HG03064 (cell line): ENCODE results near the gene SRSF12.

Source experiments
- ATAC-seq: cut with Tn5 transposase; IDR thresholded peaks from one replicate; pipeline ENCODE4 v1.9.1; 2021; ENCODE audit warnings: low read depth; ENCODE audit not compliant: unreplicated experiment

The SRSF12 gene

DNA sequence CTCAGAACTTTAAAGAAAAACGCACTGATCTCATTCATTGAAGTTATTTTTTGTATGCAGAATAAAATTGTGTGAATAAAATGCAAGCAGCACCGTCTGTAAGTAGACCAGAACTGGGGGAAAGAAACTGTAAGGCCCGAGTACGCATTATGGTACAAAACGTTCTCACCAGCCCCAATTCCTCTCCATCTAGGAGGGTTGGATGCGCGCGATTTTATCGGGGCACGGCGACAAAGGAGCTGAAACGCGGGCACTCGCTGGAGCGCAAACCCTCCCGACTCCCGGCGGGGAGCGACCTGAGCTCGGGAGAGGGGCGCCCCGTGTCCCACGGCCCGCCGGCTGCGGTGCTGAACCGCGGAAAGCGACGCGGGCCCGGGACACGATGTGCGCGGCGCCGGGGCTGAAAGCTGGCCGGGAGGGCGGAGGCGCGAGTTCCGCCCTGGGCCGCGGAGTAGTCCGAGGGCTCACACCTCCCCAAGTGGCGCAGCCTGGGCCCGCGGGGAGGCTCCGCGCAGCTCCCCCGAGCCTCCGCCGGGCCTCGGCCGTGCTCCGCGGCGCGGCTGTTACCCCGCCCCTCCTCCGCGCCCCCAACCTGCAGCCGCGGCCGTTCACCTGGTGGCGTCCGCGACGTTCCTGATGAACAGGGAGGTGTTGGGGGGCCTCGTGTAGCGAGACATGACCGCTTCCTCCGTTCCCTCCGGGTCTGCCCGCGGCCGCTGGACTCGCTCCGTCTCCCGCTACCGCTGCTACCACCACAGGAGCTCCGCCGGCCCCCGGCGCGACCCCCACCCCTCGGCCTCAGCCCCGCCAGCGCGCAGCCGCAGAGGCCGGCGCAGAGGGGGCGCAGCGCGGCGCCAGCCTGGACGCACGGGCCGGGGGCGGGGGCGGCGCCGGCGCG lies at the start of gene SRSF12:
Gene SRSF12 (minus strand): TSS at position 861 of the 898 bp plus-strand sequence. CDS start 184 bp downstream, at position 677.
- ATAC-seq, result peak; percentile 85

GRCh38 chr6:89162047-89162371 lies 44.1 kb upstream of the SRSF12 start:
- ATAC-seq, result no peak

GRCh38 chr6:89161326-89162046 lies 43.6 kb upstream of the SRSF12 start:
- ATAC-seq, result no peak

- no peak for ATAC-seq
Observed at GRCh38 chr6:89160331-89161092, 42.6 kb upstream of the SRSF12 start.

DNA sequence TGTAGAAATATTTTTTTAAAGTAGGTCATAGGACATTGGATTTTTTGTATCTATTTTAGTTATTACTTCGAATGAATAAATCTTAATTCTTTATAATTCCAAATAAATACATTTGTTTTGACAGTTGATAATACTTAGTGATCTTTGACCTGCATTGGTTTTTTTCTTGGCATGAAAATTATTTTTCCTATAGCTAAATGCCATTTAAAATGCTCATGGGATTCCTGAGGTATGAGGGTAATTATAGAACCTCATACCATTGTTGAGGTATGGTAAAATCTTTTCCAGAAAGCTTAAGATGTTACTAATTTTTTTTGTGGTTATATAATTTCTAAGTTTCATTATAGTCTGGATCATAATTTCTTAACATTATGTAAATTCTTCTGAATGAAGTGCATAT lies 36.3 kb upstream of the SRSF12 start:
- ATAC-seq, result no peak

GRCh38 chr6:89148016-89148750 lies 30.3 kb upstream of the SRSF12 start:
- no peak for ATAC-seq

GRCh38 chr6:89146718-89147700 lies 29.1 kb upstream of the SRSF12 start:
- peak; percentile 9 for ATAC-seq

GRCh38 chr6:89145956-89146717 lies 28.3 kb upstream of the SRSF12 start, which contains the start of gene PM20D2:
Gene PM20D2 (plus strand): TSS chr6:89146055. CDS start chr6:89146145, 90 bp downstream.
- peak; percentile 76 for ATAC-seq

GRCh38 chr6:89145091-89145955 lies 27.5 kb upstream of the SRSF12 start:
- ATAC-seq, result peak; percentile 61

- ATAC-seq, result peak; percentile 36
Observed at GRCh38 chr6:89144354-89144906, 26.6 kb upstream of the SRSF12 start.

- ATAC-seq, result no peak
Observed at GRCh38 chr6:89140347-89141156, 22.7 kb upstream of the SRSF12 start.

GRCh38 chr6:89139509-89140346 lies 21.9 kb upstream of the SRSF12 start:
- no peak for ATAC-seq

DNA sequence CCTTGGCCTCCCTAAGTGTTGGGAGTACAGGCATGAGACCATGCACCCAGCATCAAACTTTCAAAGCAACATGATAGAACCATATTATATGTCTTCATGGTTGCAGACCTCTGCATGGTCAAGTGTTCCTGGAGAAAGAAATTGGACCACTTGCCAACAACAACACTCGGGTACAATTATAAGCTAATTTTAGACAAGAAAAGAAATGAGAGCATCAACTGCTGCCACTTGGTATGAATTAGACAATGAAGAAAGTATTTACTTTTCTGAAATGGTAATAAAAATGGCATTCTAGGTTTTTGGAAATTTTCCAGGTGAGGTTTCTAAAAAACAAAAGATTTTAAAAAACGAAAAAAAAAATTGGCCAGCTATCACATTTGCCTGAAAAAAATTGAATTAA lies 20.3 kb upstream of the SRSF12 start:
- ATAC-seq, result no peak

DNA sequence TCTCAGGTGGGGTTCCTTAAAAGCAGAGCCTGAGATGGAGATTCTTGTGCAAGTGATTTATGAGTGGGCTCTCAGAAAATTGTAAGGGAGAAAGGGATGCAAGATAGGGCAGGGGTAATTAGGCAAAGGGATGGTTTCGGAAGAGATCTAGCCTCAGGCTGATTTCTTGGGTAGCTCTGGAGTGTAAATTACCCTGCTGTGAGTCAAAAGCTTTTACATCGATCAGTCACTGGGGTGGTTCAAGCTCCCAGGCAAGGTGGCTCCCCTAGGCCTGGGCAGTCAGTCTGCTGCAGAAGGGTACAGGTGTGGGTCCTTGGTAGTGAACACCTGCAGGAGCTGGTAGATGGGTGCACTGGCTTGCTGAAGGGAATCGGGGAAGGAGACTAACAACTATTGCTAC lies 16.9 kb upstream of the SRSF12 start:
- ATAC-seq, result no peak

DNA sequence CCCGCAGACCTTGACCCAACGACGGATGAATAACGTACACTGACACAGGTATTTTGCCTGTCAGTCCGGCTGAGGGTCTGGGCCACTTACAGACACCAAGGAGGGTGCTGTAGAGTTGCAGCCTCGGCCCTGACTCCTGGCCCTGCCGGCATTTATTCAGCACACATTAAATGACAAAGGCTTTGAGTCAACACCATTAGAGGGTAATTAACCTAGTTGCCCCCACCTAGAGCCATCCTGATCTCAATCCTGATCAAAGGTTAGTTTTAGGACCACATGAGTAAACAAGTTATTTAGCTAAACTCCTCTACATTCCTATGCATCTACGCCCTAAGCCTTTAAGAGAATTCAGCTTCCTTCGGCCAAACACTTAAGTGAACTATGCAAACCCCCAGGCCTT lies 16.1 kb upstream of the SRSF12 start:
- no peak for ATAC-seq
